ENCODE measurements around the gene APH1A.
"Not testable (repeated sequence)": the region's sequence is repeated elsewhere in the genome, so short reads cannot be mapped to it uniquely, and the experiment has no call there.

The APH1A gene

GRCh38 chr1:150267896-150268295, 920 bp downstream of the APH1A start:
- DNase-seq: no peak

GRCh38 chr1:150263549-150263948, 5.3 kb downstream of the APH1A start:
- no peak for DNase-seq

- no peak for DNase-seq
Observed at GRCh38 chr1:150262388-150263320, 6.2 kb downstream of the APH1A start.

- DNase-seq: no peak
Observed at GRCh38 chr1:150261367-150261766, 7.4 kb downstream of the APH1A start.

- DNase-seq: no peak
Observed at GRCh38 chr1:150259758-150260669, 8.8 kb downstream of the APH1A start.

GRCh38 chr1:150259217-150259616, 9.6 kb downstream of the APH1A start:
- DNase-seq: no peak

GRCh38 chr1:150257624-150258585, 10.9 kb downstream of the APH1A start, which contains the start of gene CA14:
Gene CA14 (plus strand): TSS chr1:150257774. CDS start chr1:150258129, 355 bp downstream.
- no peak for DNase-seq

- no peak for DNase-seq
Observed at GRCh38 chr1:150256554-150257341, 12.1 kb downstream of the APH1A start.

GRCh38 chr1:150256198-150256553, 12.6 kb downstream of the APH1A start:
- DNase-seq: no peak

GRCh38 chr1:150249936-150250335, 18.9 kb downstream of the APH1A start:
- no peak for DNase-seq

- DNase-seq: no peak
Observed at GRCh38 chr1:150243003-150243402, 25.8 kb downstream of the APH1A start.

- DNase-seq: no peak
Observed at GRCh38 chr1:150237746-150238145, 31.1 kb downstream of the APH1A start.

- not testable (repeated sequence) for DNase-seq
Observed at GRCh38 chr1:150237176-150237575, 31.6 kb downstream of the APH1A start.

- no peak for DNase-seq
Observed at GRCh38 chr1:150236614-150237100, 32.2 kb downstream of the APH1A start.

- DNase-seq: peak; percentile 97
Observed at GRCh38 chr1:150235852-150236613, 32.8 kb downstream of the APH1A start, which contains the start of gene ANP32E. Gene ANP32E (minus strand): TSS chr1:150236112. CDS start chr1:150235786, 326 bp downstream.

GRCh38 chr1:150235294-150235851, 33.4 kb downstream of the APH1A start:
- peak; percentile 17 for DNase-seq

- peak; percentile 80 for DNase-seq
Observed at GRCh38 chr1:150234566-150235293, 34.1 kb downstream of the APH1A start.

GRCh38 chr1:150234309-150234565, 34.6 kb downstream of the APH1A start:
- no peak for DNase-seq
